Tongue (tissue), 2 donors: ENCODE data around the gene NTM. TPM values are rescaled to one million over a fixed set of nuclear protein-coding genes. Genes with fewer than 3 reads are reported as not detected.

Experiments used
- DNase-seq: peaks from one replicate; pipeline ENCODE4 v3.0.0-alpha.2; 2015
- total RNA-seq: library from RNA; depleted of rRNA; stranded (reverse); fragments of >200 nt; gene quantifications from one replicate; pipeline ENCODE4 v1.2.3, GENCODE V29; 2014

The NTM gene
- total RNA-seq, 1 donor from 2014 or later = 12.1 TPM

- DNase-seq = peak; percentile 44
These were observed 364.5 kb downstream of the NTM start for GRCh38 chr11:131734871-131735270.

DNA sequence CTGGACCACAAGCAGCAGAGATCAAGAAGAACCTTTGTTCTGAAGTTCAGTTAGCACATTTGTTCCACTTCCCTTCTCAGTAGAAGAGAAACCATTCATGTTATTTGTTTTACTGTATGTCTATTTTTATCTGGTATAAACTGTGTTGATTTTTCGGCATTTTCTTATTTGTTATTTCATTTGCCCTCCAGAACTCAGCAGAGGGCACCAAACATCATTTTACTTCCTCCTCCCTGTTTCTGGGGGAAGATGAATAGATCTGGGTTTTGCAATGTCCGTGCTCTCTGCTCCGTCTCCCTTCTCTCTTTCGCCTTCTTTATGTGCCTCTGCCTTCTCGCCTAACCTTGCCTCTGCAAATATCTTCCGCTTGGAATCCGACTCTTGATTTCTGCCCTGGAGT is 366.9 kb downstream of the NTM start:
- no peak for DNase-seq

- DNase-seq = no peak
These were observed 368.9 kb downstream of the NTM start for GRCh38 chr11:131739243-131739882.

- DNase-seq = no peak
These were observed 374.4 kb downstream of the NTM start for GRCh38 chr11:131744847-131745246.

DNA sequence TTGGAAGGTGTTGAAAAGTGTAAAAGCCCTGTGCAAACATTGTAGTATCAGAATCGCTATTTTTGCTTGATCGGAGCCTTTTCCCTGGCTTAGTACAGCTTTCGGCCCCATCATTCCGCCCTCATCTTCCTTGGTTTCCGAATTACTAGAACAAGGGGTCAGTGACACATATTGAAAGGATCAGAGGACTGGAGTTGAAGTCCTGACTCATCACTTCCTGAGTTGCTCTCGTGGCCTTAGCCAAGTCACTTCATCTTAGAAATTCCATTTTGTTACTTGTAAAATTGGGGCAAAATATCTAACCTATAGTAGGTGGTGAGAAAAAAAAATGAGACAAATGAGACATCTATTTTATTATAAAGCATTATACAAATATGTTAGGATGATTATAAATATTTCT is 375.0 kb downstream of the NTM start:
- DNase-seq = no peak

- no peak for DNase-seq
These were observed 375.8 kb downstream of the NTM start for GRCh38 chr11:131746201-131746600.

DNA sequence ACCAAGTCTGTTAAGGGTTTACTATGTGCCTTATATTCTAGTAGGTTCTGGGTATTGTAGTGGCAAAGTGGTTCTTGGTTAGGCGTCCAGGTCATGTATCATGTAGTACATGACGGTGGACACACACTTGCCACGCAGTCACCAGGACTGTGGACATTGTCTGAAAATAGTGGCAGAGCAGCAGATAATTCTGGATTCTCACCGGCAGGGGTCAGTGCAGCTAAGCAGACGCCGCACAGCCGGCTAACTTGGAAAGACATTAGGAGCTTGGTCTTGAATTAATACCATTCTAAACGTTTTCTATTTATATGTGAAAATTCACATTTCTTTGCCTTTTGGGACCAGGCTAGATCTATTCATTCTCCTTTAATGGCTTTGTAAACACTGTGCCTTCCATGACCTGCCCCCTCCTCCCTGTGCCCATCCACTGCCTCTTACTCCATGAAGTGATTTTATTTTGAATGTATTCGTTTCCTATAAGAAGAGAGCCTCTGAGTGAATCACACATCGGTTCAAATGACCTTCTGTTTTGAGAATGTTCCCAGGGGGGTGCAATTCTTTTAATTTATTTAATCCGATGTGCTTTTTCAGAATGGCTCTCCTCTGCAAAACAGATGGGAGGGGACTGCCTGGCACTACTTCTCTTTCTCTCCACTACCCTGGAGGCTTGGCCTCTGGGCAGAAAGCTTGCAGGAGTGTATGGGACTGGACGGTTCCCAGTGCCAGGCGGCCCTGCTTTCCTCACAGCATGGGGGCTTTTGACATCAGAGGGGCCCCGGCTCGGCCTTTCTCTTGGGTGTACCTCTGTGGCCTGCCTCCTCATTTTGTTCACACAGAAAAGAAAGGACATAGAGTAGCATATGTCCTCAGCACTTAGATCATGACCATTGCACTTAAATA is 378.0 kb downstream of the NTM start:
- peak; percentile 87 for DNase-seq

GRCh38 chr11:131749101-131749500 is 378.7 kb downstream of the NTM start:
- DNase-seq = peak; percentile 26

- DNase-seq = no peak
These were observed 379.7 kb downstream of the NTM start for GRCh38 chr11:131750152-131750551.

- no peak for DNase-seq
These were observed 380.3 kb downstream of the NTM start for GRCh38 chr11:131750692-131751091.

- DNase-seq = no peak
These were observed 384.3 kb downstream of the NTM start for GRCh38 chr11:131754671-131755070.

DNA sequence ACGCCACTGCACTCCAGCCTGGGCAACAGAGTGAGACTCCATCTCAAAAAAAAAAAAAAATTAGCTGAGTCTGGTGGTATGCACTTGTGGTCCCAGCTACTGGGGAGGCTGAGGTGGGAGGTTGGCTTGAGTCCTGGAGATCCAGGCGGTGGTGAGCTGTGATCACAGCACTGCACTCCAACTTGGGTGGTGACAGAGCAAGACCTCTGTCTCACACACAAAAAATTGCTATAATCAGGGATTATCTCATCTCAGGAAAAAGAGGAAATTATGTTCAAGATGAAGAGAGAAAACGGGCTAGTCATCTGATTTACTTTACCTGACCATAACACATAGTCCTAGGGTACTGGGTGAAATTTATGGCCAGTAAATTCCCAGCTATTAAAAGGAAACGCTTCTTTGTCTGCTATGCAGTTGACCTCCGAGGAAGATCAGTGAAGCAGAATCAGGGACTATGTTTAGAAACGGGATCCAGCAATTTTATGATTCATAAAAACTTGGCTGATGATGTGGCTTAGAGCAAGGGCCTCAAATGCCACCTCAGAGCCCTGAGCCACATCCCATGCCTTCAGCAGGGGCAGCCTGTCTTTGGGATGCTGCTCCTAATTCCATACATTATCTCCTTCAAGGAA is 386.2 kb downstream of the NTM start:
- DNase-seq = no peak

GRCh38 chr11:131758726-131759125 is 388.3 kb downstream of the NTM start:
- DNase-seq = no peak

DNA sequence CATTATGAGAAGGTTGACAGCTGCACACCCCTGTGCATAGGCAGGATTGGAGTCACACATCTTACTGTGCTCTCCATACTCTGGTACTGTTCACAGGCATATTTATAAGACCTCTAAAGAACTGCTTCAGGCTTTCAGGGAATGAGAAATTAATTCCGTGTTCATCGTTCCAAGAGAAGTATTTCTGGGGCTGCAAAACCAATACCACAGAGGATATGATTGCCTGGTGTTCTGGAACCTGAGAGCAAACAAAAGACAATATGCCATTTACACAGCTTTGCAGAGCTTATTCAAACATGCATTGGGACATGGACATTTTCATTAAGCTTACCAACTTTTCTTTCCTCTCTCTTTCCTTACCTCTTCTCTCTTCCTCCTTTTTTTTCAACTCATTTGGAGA is 388.7 kb downstream of the NTM start:
- DNase-seq = no peak

DNA sequence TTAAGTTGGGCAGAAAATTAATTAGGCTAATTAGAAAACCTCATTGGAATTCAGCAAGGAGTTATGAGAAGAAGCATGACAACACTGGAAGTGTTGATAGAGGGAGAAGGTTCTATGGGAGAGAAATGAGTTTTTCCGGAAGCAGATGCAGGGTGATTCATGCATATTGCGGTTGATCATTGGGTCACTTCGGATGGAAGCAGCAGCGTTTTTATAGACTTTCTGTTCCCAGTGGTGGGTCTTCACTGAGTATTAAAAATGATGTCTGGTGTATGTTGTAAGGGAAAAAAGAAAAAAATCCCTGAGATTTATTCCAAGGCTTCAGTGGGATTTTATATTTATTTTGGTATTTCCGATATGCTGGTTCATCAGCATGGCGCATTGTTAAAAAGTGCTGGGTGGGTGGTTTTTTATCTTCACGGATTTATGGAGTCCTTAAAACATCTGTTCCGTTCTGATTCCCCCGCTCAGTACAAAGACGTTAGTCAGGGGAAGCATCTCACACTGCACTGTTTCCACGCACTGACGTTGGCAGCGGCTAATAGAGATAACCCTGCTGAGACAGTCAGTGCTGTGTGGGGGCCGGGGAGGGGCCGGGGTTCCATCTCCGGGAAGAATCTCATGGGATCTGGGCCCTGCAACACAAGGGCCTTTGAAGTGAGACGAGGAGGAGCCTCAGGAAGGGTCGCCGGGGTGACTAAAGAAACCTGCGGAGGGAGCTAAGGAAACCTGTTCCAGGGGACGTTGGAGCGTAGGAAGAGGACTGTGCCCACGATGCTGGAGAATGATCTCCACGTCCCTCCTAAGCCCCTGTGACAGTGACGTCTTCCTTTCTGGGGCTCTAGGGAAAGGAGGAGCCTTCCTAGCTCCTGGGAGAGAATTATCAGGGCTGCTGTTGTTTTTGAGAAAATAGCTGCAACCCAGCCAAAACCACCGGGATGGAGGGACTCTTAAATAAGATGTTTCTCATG is 390.0 kb downstream of the NTM start:
- peak; percentile 41 for DNase-seq

- no peak for DNase-seq
These were observed 392.1 kb downstream of the NTM start for GRCh38 chr11:131762346-131763110.

GRCh38 chr11:131763193-131763890 is 392.9 kb downstream of the NTM start:
- no peak for DNase-seq

- DNase-seq = no peak
These were observed 393.7 kb downstream of the NTM start for GRCh38 chr11:131764126-131764525.

DNA sequence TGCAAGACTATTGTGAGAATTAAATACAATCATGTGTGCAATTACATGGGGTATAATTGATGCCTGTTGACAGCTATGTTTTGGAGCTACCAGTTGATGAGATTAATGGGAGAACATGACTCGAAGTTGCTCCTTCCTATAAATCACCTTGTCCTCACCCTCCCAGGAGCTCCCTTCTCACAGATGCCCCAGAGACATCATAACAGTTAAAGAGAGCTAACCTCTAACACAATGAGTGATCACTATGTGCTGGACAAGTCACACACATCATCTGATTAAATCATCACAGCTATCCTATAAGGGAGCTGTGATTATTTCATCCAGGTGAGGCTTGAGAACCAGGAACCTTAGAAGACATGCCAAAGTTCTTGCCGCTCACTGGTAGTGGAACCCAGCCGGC is 394.2 kb downstream of the NTM start:
- no peak for DNase-seq

DNA sequence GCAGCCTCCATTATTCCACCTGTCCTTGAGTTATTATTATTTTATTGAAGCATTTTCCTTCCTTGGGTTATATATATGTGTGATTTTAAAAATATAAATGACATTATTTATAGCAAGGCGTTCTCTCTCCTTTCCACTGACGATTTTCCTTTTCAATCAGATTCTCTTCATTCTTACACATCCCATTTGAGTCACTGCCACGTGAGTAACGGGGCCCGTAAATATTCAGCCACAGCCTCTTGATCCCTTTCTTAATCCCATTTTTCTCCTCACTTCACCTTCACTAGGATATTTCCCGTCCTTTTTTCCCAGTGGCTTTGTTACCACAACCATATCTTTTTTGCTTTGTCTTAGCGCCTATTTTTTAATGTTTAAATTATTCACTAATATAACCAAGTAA is 396.2 kb downstream of the NTM start:
- no peak for DNase-seq

GRCh38 chr11:131767421-131767820 is 397.0 kb downstream of the NTM start:
- no peak for DNase-seq
